ENCODE results near the gene SPG11. TPM values are rescaled to one million over a fixed set of nuclear protein-coding genes. Genes with fewer than 3 reads are reported as not detected.
"Not testable (repeated sequence)": the region's sequence is repeated elsewhere in the genome, so short reads cannot be mapped to it uniquely, and the experiment has no call there.

SPG11 gene
- total RNA-seq, 1 experiment from 2014 or later, result 55.0 TPM

GRCh38 chr15:44550256-44550655 lies 113.2 kb downstream of the SPG11 start:
- peak; percentile 69 for ATAC-seq
- TF ChIP-seq, protein P1, sequence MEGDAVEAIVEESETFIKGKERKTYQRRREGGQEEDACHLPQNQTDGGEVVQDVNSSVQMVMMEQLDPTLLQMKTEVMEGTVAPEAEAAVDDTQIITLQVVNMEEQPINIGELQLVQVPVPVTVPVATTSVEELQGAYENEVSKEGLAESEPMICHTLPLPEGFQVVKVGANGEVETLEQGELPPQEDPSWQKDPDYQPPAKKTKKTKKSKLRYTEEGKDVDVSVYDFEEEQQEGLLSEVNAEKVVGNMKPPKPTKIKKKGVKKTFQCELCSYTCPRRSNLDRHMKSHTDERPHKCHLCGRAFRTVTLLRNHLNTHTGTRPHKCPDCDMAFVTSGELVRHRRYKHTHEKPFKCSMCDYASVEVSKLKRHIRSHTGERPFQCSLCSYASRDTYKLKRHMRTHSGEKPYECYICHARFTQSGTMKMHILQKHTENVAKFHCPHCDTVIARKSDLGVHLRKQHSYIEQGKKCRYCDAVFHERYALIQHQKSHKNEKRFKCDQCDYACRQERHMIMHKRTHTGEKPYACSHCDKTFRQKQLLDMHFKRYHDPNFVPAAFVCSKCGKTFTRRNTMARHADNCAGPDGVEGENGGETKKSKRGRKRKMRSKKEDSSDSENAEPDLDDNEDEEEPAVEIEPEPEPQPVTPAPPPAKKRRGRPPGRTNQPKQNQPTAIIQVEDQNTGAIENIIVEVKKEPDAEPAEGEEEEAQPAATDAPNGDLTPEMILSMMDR (IDR thresholded peaks at IDR 0.05), result peak; percentile 66; the same call in 1 of the 2 replicates
- no peak for TF ChIP-seq TCF7L2 (IDR thresholded peaks at IDR 0.05; ENCODE audit: low read depth, low read length)
- intact Hi-C loops (cut with micrococcal nuclease; ENCODE audit: unreplicated experiment) (no loop called here), in situ Hi-C loops (cut with HindIII; ENCODE audit: low pct_unique_long_range_greater_than_20kb, low sequenced_read_pairs) (no loop called here)
- no peak for DNase-seq (ENCODE audit: low read depth, low spot score)
- Histone ChIP-seq H3K27me3 (ENCODE audit: control insufficient read depth, insufficient read depth, low read length) (no peaks in the 10 kb centered on the region), H3K36me3 (ENCODE audit: control insufficient read depth, insufficient read depth, low read length) (peaks cover 26% of the 10 kb centered on the region), H3K27ac (ENCODE audit: low read length) (no peak overlapping the region), H3K9me3 (ENCODE audit: control insufficient read depth, insufficient read depth, low read depth, low read length) (no peaks in the 10 kb centered on the region), H3K4me1 (ENCODE audit: control insufficient read depth, insufficient read depth, low read length) (no peaks in the 10 kb centered on the region), H3K4me3 (ENCODE audit: low read depth in 2 of 2, low read length in 2 of 2) (no peak overlapping the region)
- TSS peak; percentile 9 for BruUV-seq (replicated peaks)
- ChIA-PET CTCF (interaction anchor here (0.6 kb wide), 1 partner anchor 255 kb away, joined by 6 read pairs; no protein-coding TSS in a partner anchor), POLR2A (no interaction called here)

DNA sequence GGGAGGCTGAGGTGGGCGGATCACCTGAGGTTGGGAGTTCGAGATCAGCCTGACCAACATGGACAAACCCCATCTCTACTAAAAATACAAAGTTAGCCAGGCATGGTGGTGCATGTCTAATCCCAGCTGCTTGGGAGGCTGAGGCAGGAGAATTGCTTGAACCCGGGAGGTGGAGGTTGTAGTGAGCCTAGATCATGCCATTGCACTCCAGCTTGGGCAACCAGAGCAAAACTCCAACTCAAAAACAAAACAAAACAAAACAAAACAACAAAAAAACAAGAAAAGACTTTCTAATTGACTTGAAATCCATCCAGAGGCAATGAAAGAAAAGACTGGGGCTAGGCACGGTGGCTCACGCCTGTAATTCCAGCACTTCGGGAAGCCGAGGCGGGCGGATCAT lies 114.3 kb downstream of the SPG11 start:
- H3K27ac ChIP-seq (ENCODE audit: low read length); H3K4me3 ChIP-seq (ENCODE audit: low read depth in 2 of 2, low read length in 2 of 2); ATAC-seq; H3K9me3 ChIP-seq (ENCODE audit: control insufficient read depth, insufficient read depth, low read depth, low read length); POLR2A ChIA-PET; H3K27me3 ChIP-seq (ENCODE audit: control insufficient read depth, insufficient read depth, low read length); H3K4me1 ChIP-seq (ENCODE audit: control insufficient read depth, insufficient read depth, low read length); in situ Hi-C loops (cut with HindIII; ENCODE audit: low pct_unique_long_range_greater_than_20kb, low sequenced_read_pairs); intact Hi-C loops (cut with micrococcal nuclease; ENCODE audit: unreplicated experiment); DNase-seq (ENCODE audit: low read depth, low spot score); BruUV-seq (replicated peaks): not testable (repeated sequence)
- CTCF ChIA-PET, result interaction anchor here (0.6 kb wide), 2 partner anchors 48 to 165 kb away, joined by 3 to 4 read pairs; no protein-coding TSS in a partner anchor
- H3K36me3 ChIP-seq (ENCODE audit: control insufficient read depth, insufficient read depth, low read length), result peaks cover 16% of the 10 kb centered on the region

GRCh38 chr15:44545913-44546802 lies 117.3 kb downstream of the SPG11 start:
- Histone ChIP-seq H3K27ac (ENCODE audit: low read length) (no peak overlapping the region), H3K27me3 (ENCODE audit: control insufficient read depth, insufficient read depth, low read length) (no peaks in the 10 kb centered on the region), H3K4me1 (ENCODE audit: control insufficient read depth, insufficient read depth, low read length) (0 out of 2 replicates have a peak, but pooled peaks cover 6% of the 10 kb centered on the region), H3K36me3 (ENCODE audit: control insufficient read depth, insufficient read depth, low read length) (peaks cover 8% of the 10 kb centered on the region), H3K4me3 (ENCODE audit: low read depth in 2 of 2, low read length in 2 of 2) (no peak overlapping the region), H3K9me3 (ENCODE audit: control insufficient read depth, insufficient read depth, low read depth, low read length) (no peaks in the 10 kb centered on the region)
- DNase-seq (ENCODE audit: low read depth, low spot score), result no peak
- intact Hi-C loops (cut with micrococcal nuclease; ENCODE audit: unreplicated experiment), result no loop called here
- in situ Hi-C loops (cut with HindIII; ENCODE audit: low pct_unique_long_range_greater_than_20kb, low sequenced_read_pairs), result no loop called here
- TSS peak; percentile 0 for BruUV-seq (replicated peaks)
- TF ChIP-seq TCF7L2 (IDR thresholded peaks at IDR 0.05; ENCODE audit: low read depth, low read length), result no peak
- TF ChIP-seq, protein P1 (IDR thresholded peaks at IDR 0.05), result peak; percentile 59; the same call in 1 of the 2 replicates
- TF ChIP-seq REST (IDR thresholded peaks at IDR 0.05; ENCODE audit: insufficient read depth in 1 of 2, low read depth in 2 of 2, low read length in 1 of 2), result no peak
- POLR2A ChIA-PET, result interaction anchor here (0.6 kb wide), 3 partner anchors 39 to 307 kb away, joined by 5 to 19 read pairs (median 10); no protein-coding TSS in a partner anchor
- ATAC-seq, result no peak
- CTCF ChIA-PET, result interaction anchor here (0.6 kb wide), 1 partner anchor 190 kb away, joined by 9 read pairs; the partner anchor contains the start of gene TRIM69

GRCh38 chr15:44544745-44545144 lies 118.7 kb downstream of the SPG11 start:
- BruUV-seq (replicated peaks); in situ Hi-C loops (cut with HindIII; ENCODE audit: low pct_unique_long_range_greater_than_20kb, low sequenced_read_pairs); H3K27ac ChIP-seq (ENCODE audit: low read length); H3K27me3 ChIP-seq (ENCODE audit: control insufficient read depth, insufficient read depth, low read length); H3K4me1 ChIP-seq (ENCODE audit: control insufficient read depth, insufficient read depth, low read length); DNase-seq (ENCODE audit: low read depth, low spot score); H3K4me3 ChIP-seq (ENCODE audit: low read depth in 2 of 2, low read length in 2 of 2); ATAC-seq; H3K9me3 ChIP-seq (ENCODE audit: control insufficient read depth, insufficient read depth, low read depth, low read length); intact Hi-C loops (cut with micrococcal nuclease; ENCODE audit: unreplicated experiment); H3K36me3 ChIP-seq (ENCODE audit: control insufficient read depth, insufficient read depth, low read length): not testable (repeated sequence)
- POLR2A ChIA-PET, result interaction anchor here (0.7 kb wide), 2 partner anchors 36 to 220 kb away, joined by 3 to 12 read pairs; no protein-coding TSS in a partner anchor
- CTCF ChIA-PET, result interaction anchor here (0.7 kb wide), 1 partner anchor 166 kb away, joined by 5 read pairs; the partner anchor contains the start of gene PATL2

All from Panc1 (cell line).